ENCODE data around the gene FBXO7.

Gene FBXO7

DNA sequence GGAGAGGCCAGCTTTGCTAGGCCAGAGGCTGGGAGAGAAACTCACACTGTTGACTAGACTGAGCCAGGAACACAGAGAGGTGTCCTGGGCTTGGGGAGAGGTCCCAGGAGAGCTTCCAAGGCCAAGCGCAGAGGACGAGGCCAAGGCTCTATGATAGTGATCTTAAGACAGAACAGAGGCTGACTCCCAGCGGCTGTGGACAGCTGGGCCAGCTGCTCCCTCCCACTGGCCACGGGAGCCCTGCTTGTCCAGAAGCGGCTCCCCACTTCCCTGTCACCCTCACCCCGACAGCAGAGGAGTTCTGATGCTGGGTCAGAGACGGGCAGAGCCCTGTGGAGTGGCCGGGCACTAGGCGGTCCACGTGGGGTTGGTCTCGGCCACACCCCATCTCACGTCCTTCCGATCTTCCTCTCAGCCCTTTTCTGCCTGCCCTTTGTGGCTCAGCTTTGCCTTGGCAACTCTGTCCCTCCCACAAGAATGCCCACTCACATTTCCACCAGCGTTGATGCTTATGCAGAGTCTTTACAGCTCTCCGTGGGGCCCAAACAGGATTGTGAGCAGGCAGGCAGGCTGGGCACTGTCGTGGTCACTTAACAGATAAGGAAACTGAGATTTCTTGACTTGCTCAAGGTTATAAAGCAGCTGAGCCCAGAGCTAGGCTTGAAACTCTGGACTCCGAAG is 68.2 kb downstream of the FBXO7 start:
- DNase-seq: no peak
- TF ChIP-seq GATA1 (IDR thresholded peaks at IDR 0.05; ENCODE audit: low read depth, low read length) (no peak), POLR2A (IDR thresholded peaks at IDR 0.05; ENCODE audit: low read length) (no peak)

DNA sequence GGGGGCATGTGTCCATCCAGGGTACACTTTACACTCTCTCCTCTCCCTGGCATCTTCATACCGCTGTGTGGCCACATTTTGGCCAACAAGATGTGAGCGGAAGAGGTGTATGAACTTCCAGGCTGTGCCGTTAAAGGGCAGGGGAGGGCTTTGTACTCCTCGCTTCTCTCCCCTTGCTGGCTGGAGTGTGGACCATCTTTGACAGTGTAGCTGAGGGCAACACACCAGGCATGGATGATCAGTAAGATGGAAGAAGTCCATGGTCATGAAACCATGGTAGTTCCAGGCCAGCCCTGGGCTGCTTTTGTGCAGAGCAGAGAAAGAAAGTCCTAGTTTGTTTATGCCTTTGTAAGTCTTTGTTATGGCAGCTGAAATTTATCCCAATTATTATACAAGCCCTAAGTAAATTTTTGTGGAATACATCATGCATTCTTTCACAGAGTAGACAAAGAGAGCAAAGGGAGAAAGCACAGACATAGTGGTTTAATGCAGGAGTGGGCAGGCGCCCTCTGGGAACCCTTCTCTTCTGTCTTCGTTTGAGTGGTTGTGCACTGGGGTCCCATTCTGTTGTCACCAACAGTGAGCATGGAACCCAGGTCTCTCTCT is 70.4 kb downstream of the FBXO7 start:
- DNase-seq: no peak
- TF ChIP-seq POLR2A (IDR thresholded peaks at IDR 0.05; ENCODE audit: low read length) (no peak), GATA1 (IDR thresholded peaks at IDR 0.05; ENCODE audit: low read depth, low read length) (no peak)

DNA sequence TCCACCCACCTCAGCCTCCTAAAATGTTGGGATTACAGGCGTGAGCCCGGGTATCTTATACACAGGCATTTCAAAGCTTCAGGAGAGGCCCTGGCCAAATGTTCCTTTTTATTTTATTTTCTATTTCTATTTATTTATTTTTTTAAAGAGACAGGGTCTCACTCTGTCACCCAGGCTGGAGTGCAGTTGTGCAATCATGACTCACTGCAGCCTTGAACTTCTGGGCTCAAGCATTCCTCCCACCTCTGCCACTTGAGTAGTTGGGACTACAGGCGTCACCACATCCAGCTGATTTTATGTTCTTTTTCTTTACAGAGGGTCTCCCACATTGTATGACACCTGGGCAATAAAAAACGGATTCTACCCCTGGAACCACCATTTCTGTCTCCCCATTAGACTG is 71.2 kb downstream of the FBXO7 start:
- no peak for DNase-seq
- TF ChIP-seq POLR2A (IDR thresholded peaks at IDR 0.05; ENCODE audit: low read length): no peak
- TF ChIP-seq GATA1 (IDR thresholded peaks at IDR 0.05; ENCODE audit: low read depth, low read length): no peak

DNA sequence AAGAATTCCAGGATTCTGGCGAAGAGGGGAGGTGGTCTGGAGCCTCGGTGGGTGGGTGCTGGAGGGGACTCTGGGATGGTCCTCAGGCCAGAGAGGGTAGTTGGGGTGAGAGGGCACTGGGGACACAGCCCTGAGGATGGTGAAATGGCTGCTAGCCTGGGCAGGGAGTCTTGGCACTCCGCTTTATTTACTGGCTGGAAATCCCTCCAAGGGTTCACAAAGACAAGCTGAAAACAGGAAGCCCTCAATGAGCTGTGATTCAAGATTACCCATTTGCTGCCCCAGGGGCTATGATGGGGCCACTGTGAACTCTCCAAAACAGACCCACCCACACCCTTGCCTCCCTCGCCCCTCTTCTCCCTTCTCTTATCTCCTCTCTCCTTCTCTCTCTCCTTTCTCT is 71.9 kb downstream of the FBXO7 start:
- DNase-seq: peak in 1 of 2 experiments; percentile 28
- TF ChIP-seq GATA1 (IDR thresholded peaks at IDR 0.05; ENCODE audit: low read depth, low read length) (no peak), POLR2A (IDR thresholded peaks at IDR 0.05; ENCODE audit: low read length) (no peak)

DNA sequence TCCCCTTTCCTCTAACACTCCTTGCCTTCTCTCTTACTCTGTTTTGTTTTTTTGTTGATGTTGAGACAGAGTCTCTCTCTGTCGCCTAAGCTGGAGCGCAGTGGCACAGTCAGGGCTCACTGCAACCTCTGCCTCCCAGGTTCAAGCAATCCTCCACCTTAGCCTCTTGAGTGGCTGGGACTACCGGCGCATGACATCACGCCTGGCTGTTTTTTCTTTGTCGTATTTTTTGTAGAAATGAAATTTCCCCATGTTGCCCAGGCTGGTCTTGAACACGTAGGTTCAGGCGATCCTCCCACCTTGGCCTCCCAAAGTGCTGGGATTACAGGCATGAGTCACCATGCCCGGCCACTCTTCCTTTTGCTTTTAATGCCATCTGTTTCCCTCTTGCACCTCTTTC is 72.3 kb downstream of the FBXO7 start:
- no peak for DNase-seq

DNA sequence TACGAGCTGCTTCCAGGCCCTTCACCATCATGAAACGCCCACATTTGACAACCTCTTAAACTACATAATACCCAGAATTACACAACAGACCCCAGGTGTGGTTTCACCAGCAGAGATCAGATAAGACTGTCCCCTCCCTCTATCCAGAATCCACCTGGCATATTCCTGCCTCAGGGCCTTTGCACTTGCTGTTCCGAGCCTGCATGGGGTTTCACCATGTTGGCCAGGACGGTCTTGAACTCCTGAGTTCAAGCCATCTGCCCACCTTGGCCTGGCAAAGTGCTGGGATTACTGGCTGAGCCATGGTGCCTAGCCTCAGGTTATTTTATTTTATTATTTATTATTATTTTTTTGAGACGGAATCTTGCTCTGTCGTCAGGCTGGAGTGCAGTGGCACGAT is 73.4 kb downstream of the FBXO7 start:
- TF ChIP-seq GATA1 (IDR thresholded peaks at IDR 0.05; ENCODE audit: low read depth, low read length): no peak
- no peak for TF ChIP-seq POLR2A (IDR thresholded peaks at IDR 0.05; ENCODE audit: low read length)
- DNase-seq: no peak

More for the DNA sequence above, 72.3 kb downstream of the FBXO7 start:
- TF ChIP-seq GATA1 (IDR thresholded peaks at IDR 0.05; ENCODE audit: low read depth, low read length) (no peak), POLR2A (IDR thresholded peaks at IDR 0.05; ENCODE audit: low read length) (no peak)

All from erythroblast (primary cell).